BLaER1 (cell line): Measurements from ENCODE around the gene FGFR3.
A peak's percentile ranks its signal among the peaks of the same experiment; 100 is the strongest.

ENCODE experiments used
- H3K27ac ChIP-seq: shearing (Covaris generic); formaldehyde crosslinking; 2 replicates; pipeline ENCODE4 v1.8.1; 2022
- H3K27me3 ChIP-seq: shearing (Covaris generic); formaldehyde crosslinking; 2 replicates; pipeline ENCODE4 v1.8.1; 2022
- H3K36me3 ChIP-seq: shearing (Covaris generic); formaldehyde crosslinking; 2 replicates; pipeline ENCODE4 v1.8.1; 2022
- H3K4me1 ChIP-seq: shearing (Covaris generic); formaldehyde crosslinking; 2 replicates; pipeline ENCODE4 v1.8.1; 2022
- H3K4me2 ChIP-seq: shearing (Covaris generic); formaldehyde crosslinking; 2 replicates; pipeline ENCODE4 v1.8.1; 2022
- H3K4me3 ChIP-seq: shearing (Covaris generic); formaldehyde crosslinking; 2 replicates; pipeline ENCODE4 v1.8.1; 2022
- H3K9ac ChIP-seq: shearing (Covaris generic); formaldehyde crosslinking; 2 replicates; pipeline ENCODE4 v1.8.1; 2022
- H3K9me3 ChIP-seq: shearing (Covaris generic); formaldehyde crosslinking; 2 replicates; pipeline ENCODE4 v1.8.1; 2022
- H4K20me1 ChIP-seq: shearing (Covaris generic); formaldehyde crosslinking; 2 replicates; pipeline ENCODE4 v1.8.1; 2022
- Cebpa-rat ChIP-seq: shearing (Covaris generic); IDR thresholded peaks from 2 replicates; pipeline ENCODE4 v1.8.1; 2022

The FGFR3 gene

GRCh38 chr4:1806596-1807331 lies 13.7 kb downstream of the FGFR3 start:
- no peaks in the 10 kb centered on the region for H3K9me3 ChIP-seq
- peak overlapping the region; percentile 47 for H3K4me2 ChIP-seq
- H3K4me3 ChIP-seq, result no peak overlapping the region
- TF ChIP-seq Cebpa-rat, result no peak
- H3K36me3 ChIP-seq, result peaks cover 13% of the 10 kb centered on the region; the same call in 1 of the 2 replicates
- H3K9ac ChIP-seq, result no peak overlapping the region
- peaks cover 67% of the 10 kb centered on the region for H4K20me1 ChIP-seq
- H3K27ac ChIP-seq, result no peak overlapping the region
- H3K27me3 ChIP-seq, result 0 out of 2 replicates have a peak, but pooled peaks cover 4% of the 10 kb centered on the region
- H3K4me1 ChIP-seq, result peaks cover 61% of the 10 kb centered on the region

- Histone ChIP-seq H3K27ac (no peak overlapping the region), H3K36me3 (peaks cover 16% of the 10 kb centered on the region), H4K20me1 (peaks cover 72% of the 10 kb centered on the region), H3K9ac (no peak overlapping the region), H3K4me1 (peaks cover 60% of the 10 kb centered on the region), H3K27me3 (0 out of 2 replicates have a peak, but pooled peaks cover 4% of the 10 kb centered on the region), H3K9me3 (no peaks in the 10 kb centered on the region), H3K4me2 (no peak overlapping the region; the same call in 1 of the 2 replicates), H3K4me3 (no peak overlapping the region)
- no peak for TF ChIP-seq Cebpa-rat
Measured at GRCh38 chr4:1807332-1807777, 14.3 kb downstream of the FGFR3 start.

GRCh38 chr4:1808396-1808795 lies 15.3 kb downstream of the FGFR3 start:
- Histone ChIP-seq H3K4me2 (no peak overlapping the region), H3K9ac (no peak overlapping the region), H3K27ac (no peak overlapping the region), H3K27me3 (0 out of 2 replicates have a peak, but pooled peaks cover 4% of the 10 kb centered on the region), H4K20me1 (peaks cover 74% of the 10 kb centered on the region), H3K36me3 (peaks cover 23% of the 10 kb centered on the region), H3K4me3 (no peak overlapping the region), H3K9me3 (no peaks in the 10 kb centered on the region), H3K4me1 (peaks cover 60% of the 10 kb centered on the region)
- TF ChIP-seq Cebpa-rat, result 0 out of 2 replicates have a peak, but pooled peaks have one; percentile 49

GRCh38 chr4:1808851-1809753 lies 16.0 kb downstream of the FGFR3 start:
- 0 out of 2 replicates have a peak, but pooled peaks cover 3% of the 10 kb centered on the region for H3K27me3 ChIP-seq
- H3K27ac ChIP-seq, result no peak overlapping the region
- H3K9ac ChIP-seq, result no peak overlapping the region
- H3K4me3 ChIP-seq, result no peak overlapping the region
- H3K4me1 ChIP-seq, result peaks cover 60% of the 10 kb centered on the region
- H4K20me1 ChIP-seq, result peaks cover 74% of the 10 kb centered on the region
- peaks cover 25% of the 10 kb centered on the region for H3K36me3 ChIP-seq
- H3K9me3 ChIP-seq, result no peaks in the 10 kb centered on the region
- no peak for TF ChIP-seq Cebpa-rat
- no peak overlapping the region for H3K4me2 ChIP-seq

GRCh38 chr4:1809754-1810502 lies 16.8 kb downstream of the FGFR3 start:
- no peak for TF ChIP-seq Cebpa-rat
- Histone ChIP-seq H3K9me3 (no peaks in the 10 kb centered on the region), H3K9ac (no peak overlapping the region), H3K4me3 (no peak overlapping the region), H3K4me1 (peaks cover 63% of the 10 kb centered on the region), H3K27ac (no peak overlapping the region), H4K20me1 (peaks cover 78% of the 10 kb centered on the region), H3K27me3 (no peaks in the 10 kb centered on the region), H3K36me3 (peaks cover 33% of the 10 kb centered on the region), H3K4me2 (no peak overlapping the region)

- 0 out of 2 replicates have a peak overlapping the region, but pooled peaks have one; percentile 3 for H3K9ac ChIP-seq
- no peaks in the 10 kb centered on the region for H3K27me3 ChIP-seq
- TF ChIP-seq Cebpa-rat, result no peak
- peaks cover 65% of the 10 kb centered on the region for H3K4me1 ChIP-seq
- H3K36me3 ChIP-seq, result peaks cover 41% of the 10 kb centered on the region
- peaks cover 78% of the 10 kb centered on the region for H4K20me1 ChIP-seq
- H3K4me3 ChIP-seq, result no peak overlapping the region
- no peaks in the 10 kb centered on the region for H3K9me3 ChIP-seq
- no peak overlapping the region for H3K27ac ChIP-seq
- H3K4me2 ChIP-seq, result no peak overlapping the region
Measured at GRCh38 chr4:1810765-1811164, 17.7 kb downstream of the FGFR3 start.

- Histone ChIP-seq H3K9me3 (no peaks in the 10 kb centered on the region), H3K9ac (no peak overlapping the region), H3K27ac (no peak overlapping the region), H3K27me3 (no peaks in the 10 kb centered on the region), H3K4me2 (peak overlapping the region; percentile 81), H3K4me3 (no peak overlapping the region), H3K4me1 (peaks cover 45% of the 10 kb centered on the region), H3K36me3 (peaks cover 61% of the 10 kb centered on the region), H4K20me1 (peaks cover 85% of the 10 kb centered on the region)
- no peak for TF ChIP-seq Cebpa-rat
Measured at GRCh38 chr4:1812720-1813119, 19.6 kb downstream of the FGFR3 start.

- H3K27ac ChIP-seq, result peak overlapping the region; percentile 2; the same call in 1 of the 2 replicates
- H3K4me3 ChIP-seq, result 0 out of 2 replicates have a peak overlapping the region, but pooled peaks have one; percentile 28
- H3K9ac ChIP-seq, result peak overlapping the region; percentile 2; the same call in 1 of the 2 replicates
- H4K20me1 ChIP-seq, result peaks cover 83% of the 10 kb centered on the region
- H3K4me2 ChIP-seq, result peak overlapping the region; percentile 81
- H3K36me3 ChIP-seq, result peaks cover 66% of the 10 kb centered on the region
- TF ChIP-seq Cebpa-rat, result no peak
- no peaks in the 10 kb centered on the region for H3K27me3 ChIP-seq
- peaks cover 45% of the 10 kb centered on the region for H3K4me1 ChIP-seq
- H3K9me3 ChIP-seq, result no peaks in the 10 kb centered on the region
Measured at GRCh38 chr4:1813231-1813630, 20.1 kb downstream of the FGFR3 start.

- Histone ChIP-seq H3K4me1 (peaks cover 45% of the 10 kb centered on the region), H3K36me3 (peaks cover 72% of the 10 kb centered on the region), H3K9me3 (no peaks in the 10 kb centered on the region), H3K4me2 (peak overlapping the region; percentile 81), H4K20me1 (peaks cover 76% of the 10 kb centered on the region), H3K27ac (peak overlapping the region; percentile 34), H3K4me3 (peak overlapping the region; percentile 28; the same call in 1 of the 2 replicates), H3K27me3 (no peaks in the 10 kb centered on the region), H3K9ac (peak overlapping the region; percentile 2; the same call in 1 of the 2 replicates)
- no peak for TF ChIP-seq Cebpa-rat
Measured at GRCh38 chr4:1813915-1814314, 20.8 kb downstream of the FGFR3 start.
